Cerebellar cortex (tissue), 1 donor: ENCODE data around the gene NUP62.
"Not testable (repeated sequence)": the region's sequence is repeated elsewhere in the genome, so short reads cannot be mapped to it uniquely, and the experiment has no call there.

Experiments
- DNase-seq: peaks from one replicate; pipeline ENCODE4 v3.0.0-alpha.2; 2015; ENCODE audit warnings: low spot score

Gene NUP62

DNA sequence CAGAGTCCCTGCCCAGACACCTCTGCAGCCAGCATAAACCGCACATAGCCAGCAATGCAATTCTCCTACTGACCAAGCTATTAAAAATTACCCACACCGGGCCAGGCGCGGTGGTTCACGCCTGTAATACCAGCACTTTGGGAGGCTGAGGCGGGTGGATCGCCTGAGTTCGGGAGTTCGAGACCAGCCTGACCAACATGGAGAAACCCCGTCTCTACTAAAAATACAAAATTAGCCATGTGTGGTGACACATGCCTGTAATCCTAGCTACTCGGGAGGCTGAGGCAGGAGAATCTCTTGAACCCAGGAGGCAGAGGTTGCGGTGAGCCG lies 4.5 kb downstream of the NUP62 start:
- not testable (repeated sequence) for DNase-seq

DNA sequence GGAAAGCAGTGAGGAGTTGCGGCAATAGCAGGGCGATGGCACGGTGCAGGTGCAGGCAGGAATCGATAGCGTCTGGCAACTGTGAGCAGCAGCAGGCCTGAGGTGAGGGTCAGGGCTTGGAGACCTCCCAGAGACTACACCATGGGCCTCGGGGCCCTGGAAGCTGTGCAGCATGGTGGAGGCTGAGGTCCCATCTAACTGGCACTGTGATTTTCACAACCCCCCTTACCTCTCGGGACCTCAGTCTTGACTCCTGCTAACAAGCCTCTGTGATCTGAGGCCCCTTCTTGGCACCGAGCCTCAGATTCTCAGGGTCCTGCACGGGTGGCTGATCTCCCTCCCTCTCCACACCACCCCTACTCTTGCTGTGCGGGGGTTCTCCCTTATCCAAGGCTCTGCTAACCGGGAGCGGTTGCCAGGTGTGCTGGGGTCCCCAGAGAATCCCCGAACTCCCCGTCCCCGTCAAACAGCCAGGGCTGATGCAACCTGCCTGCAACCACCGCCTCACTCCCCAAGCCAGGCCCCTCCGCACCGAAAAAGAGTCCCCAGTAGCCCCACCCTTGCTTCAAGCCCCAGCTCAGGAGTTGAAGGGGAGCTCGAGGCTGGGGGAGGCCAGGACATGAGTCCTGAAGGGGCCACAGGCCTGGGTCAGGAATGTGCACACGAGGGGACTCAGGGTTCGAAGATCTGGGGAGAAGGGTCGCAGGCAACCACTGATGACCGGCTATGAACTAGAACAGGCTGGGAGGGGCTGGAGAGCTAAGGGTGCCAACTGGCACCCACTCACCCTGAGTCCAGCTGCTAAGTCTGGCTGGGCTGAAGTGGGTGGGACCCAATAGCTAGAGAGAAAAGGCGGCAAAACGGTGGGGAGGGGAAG lies 5.1 kb downstream of the NUP62 start:
- DNase-seq, result no peak

DNA sequence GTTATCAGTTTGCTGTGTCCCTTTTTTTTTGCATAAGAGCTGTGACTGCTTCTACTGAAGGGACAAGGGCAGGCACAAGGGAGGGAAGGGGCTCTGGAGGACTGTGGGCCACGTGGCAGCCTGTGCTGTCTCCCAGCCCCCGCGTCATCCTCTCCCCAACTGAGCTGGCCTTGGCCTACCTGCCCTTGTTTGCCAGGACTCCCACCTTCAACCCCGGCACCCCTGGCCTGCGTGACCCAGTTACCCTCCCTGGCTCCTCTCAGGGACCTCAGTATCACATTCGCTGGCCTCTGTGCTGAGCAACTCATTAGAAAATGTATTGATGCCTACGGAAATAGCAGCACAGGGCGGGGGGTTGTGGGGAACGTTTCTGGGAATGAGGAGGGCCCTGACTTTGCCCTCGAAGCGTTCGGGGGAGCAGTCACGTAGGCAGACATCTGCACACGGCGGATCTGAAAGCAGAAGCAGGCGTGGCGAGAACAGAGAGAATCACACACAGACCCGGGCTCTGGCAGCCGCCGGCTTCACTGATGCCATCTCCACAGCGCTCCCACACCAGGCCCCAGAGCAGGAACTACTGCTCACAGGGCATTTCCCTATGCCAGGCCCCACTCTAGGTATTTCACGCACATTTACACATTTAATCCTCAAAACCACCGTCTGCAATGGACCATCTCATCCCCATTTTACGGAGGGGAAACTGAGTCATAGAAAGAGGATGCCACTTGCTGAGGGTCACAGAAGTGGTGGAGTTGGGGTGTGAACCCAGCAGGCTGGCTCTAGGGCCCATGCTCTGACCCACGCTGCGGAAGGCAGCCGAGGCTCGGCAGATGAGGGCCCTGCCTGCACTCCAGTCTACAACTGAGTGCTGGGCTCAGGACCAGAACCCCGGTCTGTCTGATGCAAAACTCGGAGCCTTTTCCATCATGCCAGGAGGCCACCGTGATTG lies 6.0 kb downstream of the NUP62 start:
- no peak for DNase-seq

DNA sequence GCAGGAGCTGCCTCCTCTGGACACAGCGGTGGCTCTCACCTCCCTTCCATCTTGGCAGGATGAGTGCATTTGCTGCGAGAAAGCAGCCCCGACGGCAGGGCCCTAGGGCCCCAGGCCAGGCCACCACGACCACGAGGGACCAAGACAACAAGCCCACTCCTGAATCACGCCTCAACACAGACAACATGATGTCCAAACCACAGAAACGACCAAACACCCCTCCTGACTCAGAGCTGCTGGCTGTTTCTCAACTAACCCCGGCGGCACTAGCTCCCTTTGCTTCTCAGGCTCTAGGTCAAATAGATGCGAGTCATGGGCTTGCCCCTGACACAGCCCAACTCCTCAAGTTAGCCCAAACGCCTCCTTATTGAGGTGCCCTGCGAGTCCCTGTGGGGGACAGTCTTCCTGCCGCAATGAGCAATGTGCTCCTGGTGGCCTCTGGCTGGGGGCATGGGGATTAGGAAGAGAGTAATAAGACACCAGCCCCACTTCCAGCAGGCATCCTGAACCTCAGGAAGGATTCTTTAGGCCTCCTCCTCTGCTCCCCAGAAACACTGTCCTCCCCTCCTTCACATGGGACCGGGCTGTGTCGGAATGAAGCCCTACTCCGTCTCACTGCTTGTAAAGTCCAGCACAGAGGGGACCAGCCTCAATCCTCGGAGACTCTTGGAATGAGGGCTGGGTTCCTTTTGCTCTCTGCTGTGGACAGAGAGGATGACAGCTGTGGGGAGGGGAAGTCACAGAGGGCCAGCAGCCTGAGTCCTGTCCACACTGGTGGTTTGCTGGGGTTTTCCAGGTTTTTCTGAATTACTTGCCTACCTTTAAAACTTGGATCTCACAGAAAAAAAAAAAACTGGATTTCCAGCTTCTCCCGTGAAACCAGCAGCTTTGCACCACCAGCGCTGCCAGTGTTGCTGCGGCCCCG lies 7.2 kb downstream of the NUP62 start:
- no peak for DNase-seq

DNA sequence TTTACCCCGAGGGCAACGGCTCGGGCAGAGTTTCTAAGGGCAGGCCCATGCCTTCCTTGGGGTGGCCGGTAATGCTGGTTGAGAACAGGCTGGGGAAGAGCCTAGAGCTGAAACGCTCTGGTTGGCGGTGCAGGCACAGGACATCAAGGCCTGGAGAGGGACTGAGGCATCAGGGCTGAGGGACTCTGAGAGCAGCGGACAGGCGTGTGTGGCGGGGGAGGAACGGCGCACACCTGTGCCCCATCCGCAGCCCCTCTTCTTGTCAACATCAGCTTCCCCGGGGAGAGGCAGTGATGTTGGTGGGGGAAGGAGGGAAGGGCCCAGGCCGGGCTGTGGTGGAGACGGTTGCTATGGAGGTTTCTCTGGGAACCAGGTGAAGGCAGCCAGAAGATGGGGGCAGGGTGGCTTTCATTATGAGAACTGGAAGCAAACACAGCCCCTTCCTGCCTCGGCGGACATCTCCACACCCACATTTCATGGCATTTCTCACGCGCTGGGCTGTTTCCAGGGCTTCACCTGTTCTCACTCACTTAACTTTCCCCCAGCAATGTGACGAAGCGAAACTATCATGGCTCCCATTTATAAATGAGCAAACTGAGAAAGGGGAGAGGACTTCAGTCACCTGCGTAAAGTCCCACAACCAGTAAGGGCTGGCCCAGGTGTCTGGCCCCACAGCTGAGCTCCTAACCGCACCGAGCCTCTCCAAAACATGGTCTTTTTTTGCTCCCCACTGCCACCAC lies 8.5 kb downstream of the NUP62 start:
- no peak for DNase-seq

DNA sequence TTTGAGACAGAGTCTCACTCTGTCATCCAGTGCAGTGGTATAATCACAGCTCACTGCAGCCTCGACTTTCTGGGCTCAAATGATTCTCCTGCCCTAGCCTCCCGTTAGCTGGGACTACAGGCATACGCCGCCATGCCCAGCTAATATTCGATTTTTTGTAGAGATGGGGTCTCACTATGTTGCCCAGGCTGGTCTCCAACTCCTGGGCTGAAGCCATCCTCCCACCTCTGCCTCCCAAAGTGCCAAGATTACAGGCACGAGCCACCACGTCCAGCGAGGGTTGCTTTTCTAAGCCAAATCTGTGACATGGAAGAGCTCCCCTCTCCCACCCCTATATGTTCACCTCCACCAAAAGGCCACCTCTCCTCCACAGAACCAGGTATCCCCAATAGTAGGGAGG lies 11.2 kb downstream of the NUP62 start:
- no peak for DNase-seq

- peak; percentile 29 for DNase-seq
Measured at GRCh38 chr19:49916839-49917733, 12.2 kb downstream of the NUP62 start.

DNA sequence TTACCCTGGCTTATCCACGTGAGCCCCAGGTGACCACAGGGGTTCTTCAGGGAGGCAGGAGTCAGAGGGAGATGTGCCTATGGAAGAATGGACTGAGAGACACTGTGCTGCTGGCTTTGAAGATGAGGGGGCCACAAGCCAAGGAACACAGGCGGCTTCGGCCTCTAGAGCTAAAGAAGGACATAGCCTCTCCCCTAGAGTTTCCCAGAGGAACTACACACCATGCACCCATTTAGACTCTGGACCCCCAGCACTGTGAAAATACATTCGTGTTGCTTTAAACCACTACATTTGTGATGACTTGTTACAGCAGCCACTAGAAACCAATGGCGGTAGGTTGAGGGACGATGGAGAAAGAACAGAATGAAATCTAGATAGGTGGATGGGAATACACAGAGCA lies 14.0 kb downstream of the NUP62 start:
- DNase-seq, result no peak

DNA sequence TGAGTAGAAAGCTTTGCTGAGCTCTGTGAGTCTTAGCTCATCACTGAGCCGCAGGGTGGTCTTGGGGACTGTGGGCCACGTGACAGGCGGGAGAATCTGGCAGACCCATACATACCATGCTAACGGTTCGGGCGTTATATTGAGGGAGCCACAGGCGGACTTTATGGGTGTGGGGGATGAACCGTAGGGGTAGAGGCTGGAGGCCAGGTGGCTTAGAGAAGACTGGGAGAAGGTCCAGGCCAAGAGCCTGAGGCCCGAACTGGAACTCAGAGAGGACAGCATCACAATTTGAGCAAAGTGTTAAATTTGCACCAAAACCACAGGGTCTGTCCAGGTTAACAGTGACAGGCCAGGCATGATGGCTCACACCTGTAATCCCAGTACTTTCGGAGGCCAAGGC lies 15.6 kb downstream of the NUP62 start:
- no peak for DNase-seq

DNA sequence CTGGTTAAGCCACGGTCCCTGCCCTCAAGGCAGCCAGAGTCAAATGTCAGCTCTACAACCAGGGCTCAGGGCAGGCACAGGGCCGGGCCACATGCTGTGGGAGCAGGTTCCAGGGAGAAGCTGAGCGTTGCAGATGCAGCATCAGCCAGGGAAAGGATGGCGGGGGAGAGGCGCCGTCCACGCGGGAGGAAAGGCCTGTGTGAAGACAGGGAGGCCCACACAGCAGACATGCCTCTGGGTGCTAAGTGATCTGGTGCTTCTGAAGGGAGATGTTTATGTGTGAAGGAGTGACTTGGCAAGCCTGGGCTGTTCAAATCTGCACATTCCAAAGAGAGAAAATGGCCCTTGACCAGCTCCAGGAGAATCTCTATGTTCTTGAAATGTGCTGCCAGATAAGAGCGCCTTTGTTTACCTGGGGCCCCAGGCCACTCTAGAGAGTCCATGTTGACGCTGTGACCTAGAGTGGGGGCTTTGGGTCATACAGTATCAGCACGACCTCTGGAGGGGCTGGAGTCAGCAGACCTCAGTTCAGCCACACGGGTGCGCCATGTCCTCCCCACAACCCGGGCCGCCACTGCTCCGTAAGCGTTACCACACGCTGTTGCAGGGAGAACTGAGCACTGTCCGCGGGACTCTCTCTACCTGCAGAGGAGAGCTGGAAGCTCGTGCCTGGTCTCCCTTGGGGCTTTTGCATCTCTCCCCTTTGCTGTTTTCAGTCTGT lies 16.2 kb downstream of the NUP62 start:
- no peak for DNase-seq

- no peak for DNase-seq
Measured at GRCh38 chr19:49911381-49912145, 17.7 kb downstream of the NUP62 start.

- DNase-seq, result no peak
Measured at GRCh38 chr19:49910179-49910578, 19.1 kb downstream of the NUP62 start.

DNA sequence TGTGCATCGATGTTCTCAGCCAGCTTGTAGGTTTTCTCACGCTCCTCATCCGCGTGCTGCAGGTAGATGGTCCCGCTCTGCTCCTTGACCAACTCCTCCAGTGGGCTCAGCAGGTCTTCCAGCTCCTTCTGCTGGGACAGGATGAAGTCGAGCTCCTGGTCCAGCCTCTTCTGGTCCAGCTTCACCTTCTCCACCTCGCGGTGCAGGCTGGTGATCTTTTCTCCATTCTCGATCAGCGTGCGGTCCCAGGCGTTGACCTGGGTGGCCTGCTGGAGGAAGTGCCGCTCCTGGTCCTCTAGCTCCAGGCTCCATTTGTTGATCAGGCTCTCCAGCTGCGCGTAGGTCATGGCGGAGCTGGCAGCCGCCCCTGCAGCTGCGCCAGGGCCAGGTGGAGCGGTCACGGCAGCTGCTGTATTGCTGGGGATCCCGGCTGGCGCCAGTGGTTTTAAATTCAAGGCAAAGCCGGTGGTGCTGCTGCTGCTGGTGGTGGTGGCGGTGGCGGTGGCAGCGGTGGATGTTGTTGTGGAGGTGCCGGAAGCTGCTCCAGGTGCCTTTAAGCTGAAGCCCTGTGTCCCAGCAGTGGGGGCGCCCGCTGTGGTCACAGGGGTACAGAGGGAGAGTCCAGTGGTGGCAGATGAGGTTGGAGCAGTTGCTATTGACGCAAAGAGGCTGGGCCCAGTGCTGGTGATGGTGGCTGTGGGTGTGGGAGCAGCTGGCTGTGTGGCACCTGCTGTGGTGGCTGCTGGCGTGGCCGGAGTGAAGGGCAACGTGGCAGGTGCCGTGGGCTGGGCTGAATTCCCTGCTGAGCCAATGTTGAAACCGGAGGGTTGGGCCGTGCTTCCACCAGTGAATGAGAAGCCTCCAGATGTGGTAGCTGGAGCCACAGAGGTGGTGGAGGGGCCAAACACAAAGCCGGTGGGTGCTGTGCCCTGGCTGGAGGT lies 20.6 kb downstream of the NUP62 start:
- DNase-seq, result no peak

- no peak for DNase-seq
Measured at GRCh38 chr19:49907745-49908446, 21.4 kb downstream of the NUP62 start.

- DNase-seq, result no peak
Measured at GRCh38 chr19:49906879-49907564, 22.3 kb downstream of the NUP62 start.

DNA sequence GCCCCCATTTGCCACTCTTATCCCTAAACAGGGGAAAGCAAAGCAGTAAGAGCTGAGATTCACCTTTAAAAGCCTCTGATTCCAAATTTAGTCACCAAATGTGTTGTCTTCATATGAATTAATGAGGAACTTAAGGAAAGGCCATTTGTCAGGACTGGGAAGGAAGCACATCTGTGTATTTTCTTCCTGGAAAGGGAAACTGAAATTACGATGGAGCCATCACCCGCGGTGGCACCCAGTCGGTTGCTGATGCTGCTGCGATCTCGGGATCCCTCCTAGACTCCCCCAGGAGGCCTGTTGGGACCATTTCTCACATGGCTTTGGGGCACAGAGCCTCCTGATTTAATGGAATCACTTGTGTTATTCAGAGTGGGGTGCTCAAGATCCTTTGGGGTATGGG lies 25.2 kb downstream of the NUP62 start:
- no peak for DNase-seq
